Neural progenitor cell (in vitro differentiated cells): Measurements from ENCODE around the gene MYLK. TPM values are rescaled to one million over a fixed set of nuclear protein-coding genes. Genes with fewer than 3 reads are reported as not detected.
"Not testable (repeated sequence)": the region's sequence is repeated elsewhere in the genome, so short reads cannot be mapped to it uniquely, and the experiment has no call there.

Experiments
- DNase-seq: peaks from one replicate; pipeline ENCODE4 v3.0.0-alpha.2; 2016; ENCODE audit warnings: low spot score
- H2AFZ ChIP-seq: fragments of 200-600 bp; sonication (generic); replicated peaks from 2 replicates; pipeline ENCODE4 v1.6.1; 2016; ENCODE audit warnings: antibody characterized with exemption
- H3F3A ChIP-seq: fragments of 200-600 bp; sonication (generic); 2 replicates; pipeline ENCODE4 v1.6.1; 2016; ENCODE audit warnings: antibody characterized with exemption, low read depth
- H3K27ac ChIP-seq: fragments of 200-600 bp; sonication (generic); 2 replicates; pipeline ENCODE4 v1.5.1; 2016; ENCODE audit warnings: mild to moderate bottlenecking
- H3K27me3 ChIP-seq: fragments of 200-600 bp; sonication (generic); 2 replicates; pipeline ENCODE4 v1.6.1; 2016; ENCODE audit warnings: mild to moderate bottlenecking, moderate library complexity
- H3K36me3 ChIP-seq: fragments of 200-600 bp; sonication (generic); 2 replicates; pipeline ENCODE4 v1.5.1; 2016
- H3K4me1 ChIP-seq: fragments of 200-600 bp; sonication (generic); 2 replicates; pipeline ENCODE4 v1.6.1; 2016; ENCODE audit warnings: mixed run types
- H3K4me2 ChIP-seq: fragments of 200-600 bp; sonication (generic); 2 replicates; pipeline ENCODE4 v1.6.1; 2016
- H3K4me3 ChIP-seq: fragments of 200-600 bp; sonication (generic); 2 replicates; pipeline ENCODE4 v1.5.1; 2016
- H3K79me2 ChIP-seq: fragments of 200-600 bp; sonication (generic); 2 replicates; pipeline ENCODE4 v1.6.1; 2016; ENCODE audit warnings: low read depth
- H3K9ac ChIP-seq: fragments of 200-600 bp; sonication (generic); 2 replicates; pipeline ENCODE4 v1.6.1; 2016
- H3K9me3 ChIP-seq: fragments of 200-600 bp; sonication (generic); 2 replicates; pipeline ENCODE4 v1.5.1; 2016; ENCODE audit warnings: low read depth
- H4K20me1 ChIP-seq: fragments of 200-600 bp; sonication (generic); 2 replicates; pipeline ENCODE4 v1.6.1; 2016; ENCODE audit warnings: low read depth
- H3K27ac Mint-ChIP-seq: 3 replicates; pipeline ENCODE4 v1.8.0; 2021; ENCODE audit warnings: mixed read lengths
- H3K27me3 Mint-ChIP-seq: 2 replicates; pipeline ENCODE4 v1.8.0; 2022; ENCODE audit warnings: low read depth, mild to moderate bottlenecking, inconsistent platforms, moderate library complexity, mixed read lengths; ENCODE audit not compliant: insufficient read depth
- H3K36me3 Mint-ChIP-seq: 3 replicates; pipeline ENCODE4 v1.8.0; 2021; ENCODE audit warnings: mixed read lengths
- H3K4me1 Mint-ChIP-seq: 3 replicates; pipeline ENCODE4 v1.8.0; 2021; ENCODE audit warnings: mixed read lengths
- H3K4me3 Mint-ChIP-seq: 3 replicates; pipeline ENCODE4 v1.8.0; 2021; ENCODE audit warnings: mild to moderate bottlenecking, moderate library complexity, mixed read lengths
- H3K9me3 Mint-ChIP-seq: 3 replicates; pipeline ENCODE4 v1.8.0; 2020; ENCODE audit warnings: mixed read lengths
- EZH2 ChIP-seq: fragments of 200-600 bp; sonication (generic); IDR thresholded peaks from 2 replicates; pipeline ENCODE4 v1.6.1; 2017; ENCODE audit warnings: antibody characterized with exemption, mild to moderate bottlenecking, moderate library complexity
- EZH2phosphoT487 ChIP-seq: fragments of 200-600 bp; sonication (generic); IDR thresholded peaks from 2 replicates; pipeline ENCODE4 v1.6.1; 2017; ENCODE audit warnings: antibody characterized with exemption
- total RNA-seq: library from RNA; depleted of rRNA; stranded (reverse); fragments of >200 nt; gene quantifications from 2 replicates; pipeline ENCODE4 v1.2.3, GENCODE V29; 2015; ENCODE audit warnings: low replicate concordance
- TF ChIP-seq, protein P1 (sequence below): fragments of 200-600 bp; sonication (generic); IDR thresholded peaks from 2 replicates; pipeline ENCODE4 v1.5.1; 2017; ENCODE audit warnings: antibody characterized with exemption, mild to moderate bottlenecking

MYLK gene
- total RNA-seq, 1 donor from 2014 or later, result 28.4 TPM

DNA sequence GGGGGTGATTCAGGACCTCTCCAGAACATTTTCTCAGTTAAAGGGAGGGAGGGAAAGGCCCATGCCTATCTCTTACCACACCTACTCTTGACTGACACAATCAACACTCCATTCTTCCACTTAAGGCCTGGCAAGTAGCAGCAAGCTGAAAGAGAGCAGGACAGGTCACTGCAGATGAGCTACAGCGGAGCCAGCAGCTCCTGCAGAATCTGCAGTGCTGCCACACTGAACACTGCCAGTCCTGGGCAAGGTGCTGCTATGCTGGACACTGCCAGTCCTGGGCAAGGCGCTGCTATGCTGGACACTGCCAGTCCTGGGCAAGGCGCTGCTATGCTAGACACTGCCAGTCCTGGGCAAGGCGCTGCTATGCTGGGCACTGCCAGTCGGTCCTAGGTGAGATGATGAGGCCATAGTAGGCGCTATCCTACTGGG lies 143.7 kb downstream of the MYLK start:
- Histone ChIP-seq H3K36me3 (no peaks in the 10 kb centered on the region), H3K4me2 (no peak overlapping the region), H3F3A (no peaks in the 10 kb centered on the region), H2AFZ (no peak overlapping the region), H3K9ac (no peak overlapping the region), H3K4me1 (peaks cover 3% of the 10 kb centered on the region), H3K79me2 (no peaks in the 10 kb centered on the region), H4K20me1 (no peaks in the 10 kb centered on the region), H3K9me3 (no peaks in the 10 kb centered on the region), H3K4me3 (no peak overlapping the region), H3K27me3 (no peaks in the 10 kb centered on the region), H3K27ac (no peak overlapping the region)
- Mint-ChIP-seq H3K9me3 (no peaks in the 10 kb centered on the region), H3K4me3 (no peak overlapping the region), H3K27me3 (peaks cover 5% of the 10 kb centered on the region), H3K36me3 (peaks cover 37% of the 10 kb centered on the region), H3K4me1 (peaks cover 1% of the 10 kb centered on the region), H3K27ac (peak overlapping the region; percentile 69)
- DNase-seq, result no peak
- TF ChIP-seq EZH2 (no peak), EZH2phosphoT487 (no peak)
- TF ChIP-seq, protein P1, sequence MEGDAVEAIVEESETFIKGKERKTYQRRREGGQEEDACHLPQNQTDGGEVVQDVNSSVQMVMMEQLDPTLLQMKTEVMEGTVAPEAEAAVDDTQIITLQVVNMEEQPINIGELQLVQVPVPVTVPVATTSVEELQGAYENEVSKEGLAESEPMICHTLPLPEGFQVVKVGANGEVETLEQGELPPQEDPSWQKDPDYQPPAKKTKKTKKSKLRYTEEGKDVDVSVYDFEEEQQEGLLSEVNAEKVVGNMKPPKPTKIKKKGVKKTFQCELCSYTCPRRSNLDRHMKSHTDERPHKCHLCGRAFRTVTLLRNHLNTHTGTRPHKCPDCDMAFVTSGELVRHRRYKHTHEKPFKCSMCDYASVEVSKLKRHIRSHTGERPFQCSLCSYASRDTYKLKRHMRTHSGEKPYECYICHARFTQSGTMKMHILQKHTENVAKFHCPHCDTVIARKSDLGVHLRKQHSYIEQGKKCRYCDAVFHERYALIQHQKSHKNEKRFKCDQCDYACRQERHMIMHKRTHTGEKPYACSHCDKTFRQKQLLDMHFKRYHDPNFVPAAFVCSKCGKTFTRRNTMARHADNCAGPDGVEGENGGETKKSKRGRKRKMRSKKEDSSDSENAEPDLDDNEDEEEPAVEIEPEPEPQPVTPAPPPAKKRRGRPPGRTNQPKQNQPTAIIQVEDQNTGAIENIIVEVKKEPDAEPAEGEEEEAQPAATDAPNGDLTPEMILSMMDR, result no peak

DNA sequence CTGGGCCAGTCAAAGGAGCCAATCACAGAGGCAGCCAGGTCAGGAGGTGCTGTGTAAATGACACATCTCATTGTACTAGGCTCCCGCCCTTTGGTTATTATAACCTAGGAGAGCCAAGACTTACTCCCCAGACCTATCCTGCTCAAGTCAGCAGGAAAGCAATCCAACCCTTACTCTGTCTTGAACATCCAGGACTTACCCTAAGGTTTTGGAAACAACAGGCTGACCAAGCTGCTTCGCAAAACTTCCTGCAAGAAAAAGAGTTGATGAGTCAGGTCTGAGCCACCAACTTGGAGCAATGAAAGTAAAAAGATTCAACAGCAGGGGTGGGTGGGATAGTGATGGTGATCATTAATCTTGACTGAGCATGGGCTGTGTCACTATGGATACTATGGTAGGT lies 144.4 kb downstream of the MYLK start:
- no peak overlapping the region for H3K4me3 ChIP-seq
- TF ChIP-seq EZH2 (no peak), EZH2phosphoT487 (no peak)
- TF ChIP-seq, protein P1, result no peak
- H4K20me1 ChIP-seq, result no peaks in the 10 kb centered on the region
- Mint-ChIP-seq H3K27ac (no peak overlapping the region), H3K4me1 (peaks cover 8% of the 10 kb centered on the region), H3K4me3 (no peak overlapping the region), H3K27me3 (peaks cover 5% of the 10 kb centered on the region), H3K36me3 (peaks cover 38% of the 10 kb centered on the region), H3K9me3 (no peaks in the 10 kb centered on the region)
- no peak overlapping the region for H3K4me2 ChIP-seq
- no peaks in the 10 kb centered on the region for H3K79me2 ChIP-seq
- peaks cover 3% of the 10 kb centered on the region for H3K4me1 ChIP-seq
- no peaks in the 10 kb centered on the region for H3K9me3 ChIP-seq
- no peak overlapping the region for H2AFZ ChIP-seq
- no peak for DNase-seq
- H3K9ac ChIP-seq, result no peak overlapping the region
- no peaks in the 10 kb centered on the region for H3K27me3 ChIP-seq
- H3F3A ChIP-seq, result no peaks in the 10 kb centered on the region
- H3K36me3 ChIP-seq, result no peaks in the 10 kb centered on the region
- no peak overlapping the region for H3K27ac ChIP-seq

DNA sequence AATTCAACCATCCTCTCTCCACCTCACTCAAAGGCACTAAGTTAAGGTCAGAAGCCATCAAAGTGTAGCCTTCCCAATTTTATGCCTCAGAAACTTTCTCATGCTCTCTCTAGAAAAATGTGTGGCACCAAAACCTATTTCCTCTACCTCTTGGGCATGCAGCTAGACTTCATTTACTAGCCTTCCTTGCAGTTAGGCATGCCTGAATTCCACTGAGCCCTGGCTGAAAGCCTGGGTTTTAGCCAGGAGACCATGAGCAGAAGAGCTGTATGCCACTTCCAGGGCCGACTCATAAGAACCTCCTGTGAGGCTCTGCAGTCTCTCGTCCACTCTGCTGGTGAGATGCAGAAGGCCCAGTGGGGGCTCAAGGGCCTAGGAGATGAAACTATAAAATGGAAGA lies 145.0 kb downstream of the MYLK start:
- Histone ChIP-seq H3K36me3 (no peaks in the 10 kb centered on the region), H2AFZ (no peak overlapping the region), H3K4me2 (no peak overlapping the region), H3K4me3 (no peak overlapping the region), H3K27ac (no peak overlapping the region), H4K20me1 (no peaks in the 10 kb centered on the region), H3K9me3 (no peaks in the 10 kb centered on the region), H3K4me1 (peaks cover 3% of the 10 kb centered on the region), H3K27me3 (no peaks in the 10 kb centered on the region), H3F3A (no peaks in the 10 kb centered on the region), H3K9ac (no peak overlapping the region), H3K79me2 (no peaks in the 10 kb centered on the region)
- H3K4me1 Mint-ChIP-seq, result peaks cover 8% of the 10 kb centered on the region
- peaks cover 43% of the 10 kb centered on the region for H3K36me3 Mint-ChIP-seq
- no peaks in the 10 kb centered on the region for H3K9me3 Mint-ChIP-seq
- H3K27me3 Mint-ChIP-seq, result peaks cover 5% of the 10 kb centered on the region
- H3K27ac Mint-ChIP-seq, result no peak overlapping the region
- no peak for DNase-seq
- H3K4me3 Mint-ChIP-seq, result no peak overlapping the region
- TF ChIP-seq EZH2, result no peak
- no peak for TF ChIP-seq EZH2phosphoT487
- TF ChIP-seq, protein P1, result no peak

DNA sequence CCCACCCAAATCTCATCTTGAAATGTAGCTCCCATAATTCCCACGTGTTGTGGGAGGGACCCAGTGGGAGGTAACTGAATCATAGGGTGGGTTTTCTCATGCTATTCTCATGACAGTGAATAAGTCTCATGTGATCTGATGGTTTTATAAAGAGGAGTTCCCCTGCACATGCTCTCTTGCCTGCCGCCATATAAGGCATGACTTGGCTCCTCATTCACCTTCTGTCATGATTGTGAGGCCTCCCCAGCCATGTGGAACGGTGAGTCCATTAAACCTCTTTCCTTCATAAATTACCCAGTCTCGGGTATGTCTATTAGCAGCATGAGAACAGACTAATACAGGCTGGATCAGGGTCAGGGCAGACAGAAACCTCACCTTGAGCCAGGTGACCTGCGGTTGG lies 145.6 kb downstream of the MYLK start:
- H3K36me3 Mint-ChIP-seq, result peaks cover 47% of the 10 kb centered on the region
- H3K36me3 ChIP-seq, DNase-seq, H3K4me2 ChIP-seq, H3K9me3 ChIP-seq, H3K27me3 Mint-ChIP-seq, H4K20me1 ChIP-seq, H3F3A ChIP-seq, H3K4me3 ChIP-seq, H3K27ac Mint-ChIP-seq, H3K9ac ChIP-seq, H3K4me1 Mint-ChIP-seq, H3K4me3 Mint-ChIP-seq, H3K79me2 ChIP-seq, H3K4me1 ChIP-seq, H3K9me3 Mint-ChIP-seq, H2AFZ ChIP-seq, H3K27ac ChIP-seq, H3K27me3 ChIP-seq: not testable (repeated sequence)
